NCI-H774 (cell line): ENCODE measurements around the gene HOXD10.

Source experiments
- DNase-seq: peaks from one replicate; lab custom pipeline; 2025; lab: John Stamatoyannopoulos, UW

HOXD10 gene

DNA sequence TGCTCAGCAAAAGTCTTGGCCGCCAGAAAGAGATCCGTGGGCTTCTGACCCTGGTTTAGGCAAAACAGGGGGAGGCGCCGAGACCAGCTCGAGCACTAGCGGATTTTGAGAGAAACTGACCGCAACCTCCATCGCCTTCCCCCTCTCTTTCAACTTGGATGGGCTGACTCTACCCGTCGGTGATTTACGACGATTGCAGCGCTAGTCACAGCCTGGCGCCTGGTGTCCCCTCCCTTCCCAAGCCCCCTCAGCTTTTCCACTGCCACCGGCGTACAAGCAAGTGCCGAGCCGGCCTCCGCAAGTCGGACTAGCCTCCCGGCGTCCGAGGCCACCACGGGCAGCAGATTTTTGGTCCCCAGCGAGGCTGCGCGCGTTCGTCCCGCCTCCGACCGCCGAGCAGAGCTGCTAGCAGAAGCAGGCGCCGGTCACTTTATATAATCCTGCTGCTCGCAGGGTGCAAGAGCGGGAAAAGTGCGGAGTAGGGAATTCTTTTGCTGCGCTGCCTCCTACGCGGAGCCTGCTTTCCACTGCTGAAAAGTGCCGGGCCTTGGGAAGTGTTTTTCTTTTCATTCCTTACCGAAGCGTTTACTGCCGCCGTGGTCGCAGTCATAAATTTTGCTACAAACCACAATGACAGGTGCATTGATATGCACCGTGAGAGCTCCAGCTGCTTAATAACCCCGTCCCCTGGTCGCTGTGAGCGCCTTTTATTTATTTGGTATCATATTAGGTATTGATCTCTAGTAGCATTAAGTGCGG is 48.2 kb downstream of the HOXD10 start:
- DNase-seq = no peak

DNA sequence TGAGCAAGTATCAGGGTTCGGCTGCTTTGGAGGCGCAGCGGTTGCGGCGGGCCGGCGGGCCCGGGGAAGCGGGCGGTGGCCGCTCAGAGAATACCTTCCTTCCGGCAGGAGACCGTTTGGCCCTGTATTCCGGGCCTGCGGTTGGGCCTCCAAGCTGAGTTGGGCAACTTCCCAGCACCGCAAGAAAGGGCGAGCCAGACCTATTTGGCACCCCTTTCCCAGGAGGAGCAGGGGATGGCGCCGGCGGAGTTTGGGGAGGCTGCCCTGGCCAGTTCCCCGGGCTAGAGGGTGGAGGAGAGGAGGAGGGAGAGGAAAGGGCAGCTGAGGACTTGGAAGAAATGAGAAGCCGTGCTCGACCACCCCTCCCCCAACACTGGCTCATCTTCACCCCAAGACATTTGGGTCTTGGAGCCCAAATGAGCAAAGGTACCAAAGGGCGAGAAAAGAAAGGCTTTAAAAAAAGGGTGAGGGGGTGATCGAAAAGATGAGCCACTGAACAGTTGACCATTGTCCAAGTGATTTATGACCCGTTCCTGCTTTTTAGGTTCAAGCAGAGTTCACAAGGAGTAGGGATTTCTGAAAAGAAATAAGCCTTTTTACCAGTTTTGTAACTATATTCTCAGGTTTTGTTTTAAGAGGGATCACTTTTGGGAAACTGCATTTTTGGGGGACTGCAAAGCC is 48.9 kb downstream of the HOXD10 start:
- DNase-seq = no peak

DNA sequence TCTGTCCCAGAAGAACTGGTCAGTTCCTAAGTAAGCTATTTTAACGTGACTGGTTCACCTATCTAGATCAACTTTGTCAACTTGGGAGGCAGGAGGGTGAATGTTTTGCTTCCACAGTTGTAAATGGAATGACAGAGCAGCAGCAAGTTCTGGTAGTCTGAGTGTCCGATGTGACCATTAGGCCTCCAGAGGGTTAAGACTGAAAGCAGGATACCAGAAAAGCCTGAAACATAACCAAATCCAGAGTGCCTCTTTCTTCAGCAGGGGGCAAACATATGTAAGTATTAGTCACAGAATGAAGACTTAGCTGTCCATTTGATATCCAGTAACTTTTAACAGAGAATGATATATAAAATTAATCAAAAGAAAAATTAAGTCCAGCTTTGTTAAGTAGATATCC is 49.7 kb downstream of the HOXD10 start:
- DNase-seq = no peak

DNA sequence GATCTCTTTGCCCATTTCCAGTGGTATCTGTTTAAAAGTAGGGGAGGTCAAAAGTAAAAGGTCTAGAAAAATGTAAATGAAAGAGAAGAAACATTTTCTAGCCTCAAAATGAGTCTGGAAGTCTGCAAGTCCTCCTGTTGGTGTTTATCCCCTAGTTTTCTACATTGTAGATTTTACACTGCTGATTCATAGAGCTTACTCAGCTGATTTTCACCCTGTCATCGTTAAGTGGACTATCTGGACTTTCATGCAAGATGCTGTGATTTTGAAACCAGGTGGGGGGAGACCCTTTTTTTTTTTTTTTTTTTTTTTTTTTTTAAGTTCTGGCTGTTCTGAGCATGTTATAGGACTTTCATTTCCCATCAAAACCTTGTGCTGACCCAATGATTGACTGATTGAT is 50.8 kb downstream of the HOXD10 start:
- DNase-seq = no peak

DNA sequence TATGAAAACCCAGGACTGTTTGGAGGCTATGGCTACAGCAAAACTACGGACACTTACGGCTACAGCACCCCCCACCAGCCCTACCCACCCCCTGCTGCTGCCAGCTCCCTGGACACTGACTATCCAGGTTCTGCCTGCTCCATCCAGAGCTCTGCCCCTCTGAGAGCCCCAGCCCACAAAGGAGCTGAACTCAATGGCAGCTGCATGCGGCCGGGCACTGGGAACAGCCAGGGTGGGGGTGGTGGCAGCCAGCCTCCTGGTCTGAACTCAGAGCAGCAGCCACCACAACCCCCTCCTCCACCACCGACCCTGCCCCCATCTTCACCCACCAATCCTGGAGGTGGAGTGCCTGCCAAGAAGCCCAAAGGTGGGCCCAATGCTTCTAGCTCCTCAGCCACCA is 52.6 kb downstream of the HOXD10 start:
- no peak for DNase-seq
